Caco-2 (cell line): ENCODE results near the gene SCAF4. TPM values are rescaled to one million over a fixed set of nuclear protein-coding genes. Genes with fewer than 3 reads are reported as not detected.

ENCODE experiments used
- BruUV-seq: library from RNA; stranded (reverse); fragments of 400-500 nt; replicated peaks from 2 replicates; lab custom pipeline; 2021; lab: Mats Ljungman, UMichigan
- CTCF ChIA-PET: fragments of 300-600 bp; sonication (Branson Sonifier 250); formaldehyde crosslinking; loops from one replicate; lab custom pipeline; 2022; ENCODE audit warnings: antibody characterized with exemption; lab: Charles Lee
- POLR2A ChIA-PET: fragments of 300-600 bp; sonication (Branson Sonifier 250); formaldehyde crosslinking; loops from one replicate; lab custom pipeline; 2022; ENCODE audit warnings: antibody characterized with exemption; lab: Charles Lee
- DNase-seq, 2 experiments: peaks; one replicate each; pipeline versions ENCODE4 v3.0.0 to v3.0.0-alpha.2; 2020 to 2022
- H3K27me3 ChIP-seq: replicated peaks from 2 replicates; pipeline ENCODE4 v1.6.0; 2011; ENCODE audit warnings: low read length; ENCODE audit not compliant: control insufficient read depth, insufficient read depth
- H3K36me3 ChIP-seq: 2 replicates; pipeline ENCODE4 v1.5.1; 2011; ENCODE audit warnings: low read length; ENCODE audit not compliant: control insufficient read depth, insufficient read depth
- H3K4me1 ChIP-seq: fragments of 250-450 bp; sonication (Bioruptor Pico); 2 replicates; pipeline ENCODE4 v1.5.1; 2020; ENCODE audit warnings: mild to moderate bottlenecking
- H3K4me3 ChIP-seq: 2 replicates; pipeline ENCODE4 v1.5.1; 2011; ENCODE audit warnings: low read depth, mild to moderate bottlenecking, control low read depth, low read length
- H3K9me3 ChIP-seq: fragments of 250-450 bp; sonication (Bioruptor Pico); 2 replicates; pipeline ENCODE4 v1.5.1; 2020; ENCODE audit warnings: mild to moderate bottlenecking, moderate library complexity
- H3K27ac Mint-ChIP-seq: one replicate; pipeline ENCODE4 v1.8.0; 2022; ENCODE audit warnings: mixed read lengths; ENCODE audit not compliant: unreplicated experiment
- H3K27me3 Mint-ChIP-seq: one replicate; pipeline ENCODE4 v1.8.0; 2022; ENCODE audit warnings: mixed read lengths; ENCODE audit not compliant: insufficient read depth, unreplicated experiment
- H3K36me3 Mint-ChIP-seq: one replicate; pipeline ENCODE4 v1.8.0; 2022; ENCODE audit warnings: mild to moderate bottlenecking, mixed read lengths; ENCODE audit not compliant: insufficient read depth, unreplicated experiment
- H3K4me1 Mint-ChIP-seq: one replicate; pipeline ENCODE4 v1.8.0; 2022; ENCODE audit warnings: low read depth, mixed read lengths; ENCODE audit not compliant: unreplicated experiment
- H3K4me3 Mint-ChIP-seq: one replicate; pipeline ENCODE4 v1.8.0; 2022; ENCODE audit warnings: mild to moderate bottlenecking, moderate library complexity, mixed read lengths; ENCODE audit not compliant: unreplicated experiment
- H3K9me3 Mint-ChIP-seq: one replicate; pipeline ENCODE4 v1.8.0; 2022; ENCODE audit warnings: mixed read lengths; ENCODE audit not compliant: unreplicated experiment
- CTCF ChIP-seq, 2 experiments: fragments of 200-600 bp in 1 of 2; IDR thresholded peaks; 1 replicate in 1 of 2; 2 replicates in 1 of 2; pipeline versions ENCODE4 v1.5.1 to v1.8.0; 2011 to 2022; ENCODE audit warnings: antibody characterized with exemption in 1 of 2, control low read depth in 1 of 2, inconsistent platforms in 1 of 2, low read depth in 1 of 2, low read length in 1 of 2, mild to moderate bottlenecking in 1 of 2, moderate library complexity in 1 of 2; ENCODE audit not compliant: insufficient read depth in 1 of 2, severe bottlenecking in 1 of 2, unreplicated experiment in 1 of 2
- intact Hi-C: fragments of 100-400 bp; cut with micrococcal nuclease; formaldehyde crosslinking; loops from one replicate; pipeline ENCODE4 v1.10.0; 2022; ENCODE audit not compliant: unreplicated experiment
- total RNA-seq: library from RNA; stranded (reverse); gene quantifications from 2 replicates; pipeline ENCODE4 v1.2.3, GENCODE V29; 2022

SCAF4 gene
- total RNA-seq, 1 experiment from 2014 or later: 50.2 TPM

GRCh38 chr21:31728952-31729351 lies 3.0 kb downstream of the SCAF4 start:
- CTCF ChIA-PET: no interaction called here
- H3K4me1 ChIP-seq: peaks cover 18% of the 10 kb centered on the region; the same call in 1 of the 2 replicates
- peaks cover 7% of the 10 kb centered on the region for H3K4me1 Mint-ChIP-seq
- H3K27me3 Mint-ChIP-seq: no peaks in the 10 kb centered on the region
- intact Hi-C loops: no loop called here
- no peak overlapping the region for H3K4me3 ChIP-seq
- no peaks in the 10 kb centered on the region for H3K36me3 ChIP-seq
- DNase-seq: no peak
- no peaks in the 10 kb centered on the region for H3K9me3 ChIP-seq
- no peak overlapping the region for H3K4me3 Mint-ChIP-seq
- H3K36me3 Mint-ChIP-seq: peaks cover 20% of the 10 kb centered on the region
- H3K27me3 ChIP-seq: no peaks in the 10 kb centered on the region
- no peak overlapping the region for H3K27ac Mint-ChIP-seq
- no TSS peak for BruUV-seq
- no peaks in the 10 kb centered on the region for H3K9me3 Mint-ChIP-seq
- no peak for TF ChIP-seq CTCF (IDR thresholded peaks at IDR 0.05; ENCODE audit: insufficient read depth in 1 of 2, low read depth in 1 of 2, low read length in 1 of 2, severe bottlenecking in 1 of 2, unreplicated experiment in 1 of 2)
- POLR2A ChIA-PET: no interaction called here

GRCh38 chr21:31728191-31728590 lies 3.7 kb downstream of the SCAF4 start:
- Histone ChIP-seq H3K4me3 (no peak overlapping the region), H3K9me3 (no peaks in the 10 kb centered on the region), H3K27me3 (no peaks in the 10 kb centered on the region), H3K36me3 (no peaks in the 10 kb centered on the region), H3K4me1 (peaks cover 18% of the 10 kb centered on the region; the same call in 1 of the 2 replicates)
- Mint-ChIP-seq H3K27ac (no peak overlapping the region), H3K36me3 (peaks cover 25% of the 10 kb centered on the region), H3K4me3 (no peak overlapping the region), H3K4me1 (peaks cover 7% of the 10 kb centered on the region), H3K27me3 (no peaks in the 10 kb centered on the region), H3K9me3 (no peaks in the 10 kb centered on the region)
- CTCF ChIA-PET: no interaction called here
- TF ChIP-seq CTCF (IDR thresholded peaks at IDR 0.05; ENCODE audit: insufficient read depth in 1 of 2, low read depth in 1 of 2, low read length in 1 of 2, severe bottlenecking in 1 of 2, unreplicated experiment in 1 of 2): no peak
- POLR2A ChIA-PET: no interaction called here
- BruUV-seq: no TSS peak
- intact Hi-C loops: no loop called here
- DNase-seq: no peak

GRCh38 chr21:31727181-31727580 lies 4.7 kb downstream of the SCAF4 start:
- CTCF ChIA-PET: no interaction called here
- H3K27me3 ChIP-seq: no peaks in the 10 kb centered on the region
- H3K4me3 ChIP-seq: no peak overlapping the region
- POLR2A ChIA-PET: no interaction called here
- H3K9me3 ChIP-seq: no peaks in the 10 kb centered on the region
- no TSS peak for BruUV-seq
- peaks cover 18% of the 10 kb centered on the region; the same call in 1 of the 2 replicates for H3K4me1 ChIP-seq
- Mint-ChIP-seq H3K9me3 (no peaks in the 10 kb centered on the region), H3K27ac (no peak overlapping the region), H3K27me3 (no peaks in the 10 kb centered on the region), H3K4me3 (no peak overlapping the region), H3K36me3 (peaks cover 22% of the 10 kb centered on the region), H3K4me1 (peaks cover 7% of the 10 kb centered on the region)
- TF ChIP-seq CTCF (IDR thresholded peaks at IDR 0.05; ENCODE audit: insufficient read depth in 1 of 2, low read depth in 1 of 2, low read length in 1 of 2, severe bottlenecking in 1 of 2, unreplicated experiment in 1 of 2): no peak
- no peak for DNase-seq
- intact Hi-C loops: no loop called here
- H3K36me3 ChIP-seq: no peaks in the 10 kb centered on the region
